MCF 10A (cell line): ENCODE results near the gene C5orf46. TPM values are rescaled to one million over a fixed set of nuclear protein-coding genes. Genes with fewer than 3 reads are reported as not detected.

Source experiments
- BruUV-seq: library from RNA; stranded (reverse); fragments of 400-500 nt; replicated peaks from 2 replicates; lab custom pipeline; 2021; lab: Mats Ljungman, UMichigan
- CTCF ChIA-PET: fragments of 300-600 bp; sonication (Branson Sonifier 250); formaldehyde crosslinking; extraction: SDS; loops from one replicate; lab custom pipeline; 2021; ENCODE audit warnings: antibody characterized with exemption, inconsistent platforms; lab: Yijun Ruan, JAX
- POLR2A ChIA-PET: fragments of 300-600, 350-650 bp; sonication (Branson Sonifier 250); formaldehyde crosslinking; extraction: SDS; loops from one replicate; lab custom pipeline; 2020; ENCODE audit warnings: antibody characterized with exemption, inconsistent platforms; lab: Yijun Ruan, JAX
- DNase-seq: peaks from one replicate; pipeline ENCODE4 v3.0.0-alpha.2; 2018; ENCODE audit not compliant: unreplicated experiment
- H3K27ac Mint-ChIP-seq: one replicate; pipeline ENCODE4 v1.8.0; 2022; ENCODE audit warnings: mild to moderate bottlenecking, low read depth, mixed read lengths; ENCODE audit not compliant: unreplicated experiment
- H3K27me3 Mint-ChIP-seq: one replicate; pipeline ENCODE4 v1.8.0; 2022; ENCODE audit warnings: mixed read lengths; ENCODE audit not compliant: insufficient read depth, unreplicated experiment
- H3K36me3 Mint-ChIP-seq: one replicate; pipeline ENCODE4 v1.8.0; 2022; ENCODE audit warnings: mild to moderate bottlenecking, moderate library complexity, mixed read lengths; ENCODE audit not compliant: insufficient read depth, unreplicated experiment
- H3K4me1 Mint-ChIP-seq: one replicate; pipeline ENCODE4 v1.8.0; 2022; ENCODE audit warnings: mixed read lengths; ENCODE audit not compliant: insufficient read depth, unreplicated experiment
- H3K4me3 Mint-ChIP-seq: one replicate; pipeline ENCODE4 v1.8.0; 2022; ENCODE audit warnings: mild to moderate bottlenecking, moderate library complexity, mixed read lengths; ENCODE audit not compliant: unreplicated experiment
- H3K9me3 Mint-ChIP-seq: one replicate; pipeline ENCODE4 v1.8.0; 2022; ENCODE audit warnings: mixed read lengths; ENCODE audit not compliant: unreplicated experiment
- CTCF ChIP-seq: fragments of 200-600 bp; IDR thresholded peaks from one replicate; pipeline ENCODE4 v1.8.0; 2022; ENCODE audit warnings: antibody characterized with exemption, mild to moderate bottlenecking; ENCODE audit not compliant: unreplicated experiment
- intact Hi-C: fragments of 100-400 bp; cut with micrococcal nuclease; formaldehyde crosslinking; loops from 2 replicates; pipeline ENCODE4 v1.14.1; 2022
- total RNA-seq: library from RNA; stranded (reverse); gene quantifications from 2 replicates; pipeline ENCODE4 v1.2.3, GENCODE V29; 2022

C5orf46 gene
- total RNA-seq, 1 experiment from 2014 or later: 5.7 TPM

DNA sequence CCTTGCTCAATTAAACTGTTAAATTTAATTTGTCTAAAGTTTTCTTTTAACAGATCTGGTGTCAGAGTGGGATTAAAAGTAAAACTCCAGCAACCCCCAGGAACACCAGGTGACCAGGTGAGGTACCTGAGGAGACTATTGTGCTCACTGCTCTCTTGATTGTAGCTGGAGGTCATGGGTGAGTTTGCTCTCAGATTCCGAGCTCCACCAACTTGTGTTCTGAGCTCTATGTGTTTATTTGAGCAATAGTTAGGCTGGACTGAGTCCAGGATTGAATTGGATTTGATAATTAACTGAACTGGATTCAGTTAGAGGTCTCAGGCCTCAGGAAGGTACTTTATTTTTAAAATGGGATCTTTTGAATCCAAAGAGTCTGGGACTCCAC lies 45.7 kb downstream of the C5orf46 start:
- intact Hi-C loops: no loop called here
- no peak overlapping the region for H3K27ac Mint-ChIP-seq
- no TSS peak for BruUV-seq
- CTCF ChIA-PET: interaction anchor here (0.6 to 15.2 kb wide), 8 partner anchors 15 to 1482 kb away, joined by 4 to 286 read pairs (median 14); partner anchors contain the start of gene SCGB3A2
- no peaks in the 10 kb centered on the region for H3K4me1 Mint-ChIP-seq
- no peak for TF ChIP-seq CTCF
- H3K36me3 Mint-ChIP-seq: no peaks in the 10 kb centered on the region
- H3K9me3 Mint-ChIP-seq: no peaks in the 10 kb centered on the region
- no peak overlapping the region for H3K4me3 Mint-ChIP-seq
- POLR2A ChIA-PET: interaction anchor here (0.7 kb wide), 1 partner anchor 276 kb away, joined by 3 read pairs; no protein-coding TSS in a partner anchor
- no peak for DNase-seq
- H3K27me3 Mint-ChIP-seq: no peaks in the 10 kb centered on the region

- BruUV-seq: no TSS peak
- Mint-ChIP-seq H3K27ac (no peak overlapping the region), H3K27me3 (no peaks in the 10 kb centered on the region), H3K4me1 (no peaks in the 10 kb centered on the region), H3K4me3 (no peak overlapping the region), H3K9me3 (no peaks in the 10 kb centered on the region), H3K36me3 (no peaks in the 10 kb centered on the region)
- ChIA-PET CTCF (interaction anchor here (0.7 to 15.2 kb wide), 12 partner anchors 14 to 298 kb away, joined by 3 to 286 read pairs (median 6); partner anchors contain the start of gene SCGB3A2), POLR2A (interaction anchor here (0.7 kb wide), 1 partner anchor 276 kb away, joined by 3 read pairs; no protein-coding TSS in a partner anchor)
- no peak for TF ChIP-seq CTCF
- intact Hi-C loops: loop anchor here (5.0 kb wide), 3 partner anchors 247 to 512 kb away; no protein-coding TSS in a partner anchor
- no peak for DNase-seq
Observed at GRCh38 chr5:147859962-147860640, 46.2 kb downstream of the C5orf46 start.

DNA sequence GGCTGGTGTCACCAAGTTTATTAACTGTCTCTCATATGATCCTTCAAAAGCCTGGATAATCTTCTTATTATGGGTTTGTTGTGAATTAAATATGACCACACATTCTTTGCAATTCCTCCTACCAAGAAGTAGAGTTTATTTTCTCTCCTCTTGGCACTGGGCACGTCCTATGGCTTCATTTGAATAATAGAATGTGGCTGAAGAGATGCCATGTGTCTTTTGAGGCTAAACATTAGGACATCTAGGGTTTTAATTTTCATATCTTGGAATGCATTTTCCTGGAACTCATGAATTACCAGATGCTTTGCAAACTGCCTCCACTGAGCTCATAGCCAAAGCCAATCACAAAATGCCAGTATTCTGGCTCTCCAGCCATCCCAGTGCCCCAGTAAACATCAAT lies 47.8 kb downstream of the C5orf46 start:
- intact Hi-C loops: loop anchor here (5.0 kb wide), 3 partner anchors 249 to 514 kb away; no protein-coding TSS in a partner anchor
- H3K4me1 Mint-ChIP-seq: no peaks in the 10 kb centered on the region
- ChIA-PET POLR2A (interaction anchor here (0.6 to 0.9 kb wide), 2 partner anchors 22 to 137 kb away, joined by 3 read pairs; no protein-coding TSS in a partner anchor), CTCF (interaction anchor here (0.5 to 15.2 kb wide), 30 partner anchors 9 to 1466 kb away, joined by 3 to 286 read pairs (median 6); partner anchors contain the start of gene SCGB3A2)
- no peaks in the 10 kb centered on the region for H3K9me3 Mint-ChIP-seq
- H3K36me3 Mint-ChIP-seq: no peaks in the 10 kb centered on the region
- no peak for DNase-seq
- no peaks in the 10 kb centered on the region for H3K27me3 Mint-ChIP-seq
- no peak overlapping the region for H3K27ac Mint-ChIP-seq
- H3K4me3 Mint-ChIP-seq: no peak overlapping the region
- BruUV-seq: no TSS peak
- TF ChIP-seq CTCF: no peak
